Measurements from ENCODE around the gene GSC2. TPM values are rescaled to one million over a fixed set of nuclear protein-coding genes. Genes with fewer than 3 reads are reported as not detected.
"Not testable (repeated sequence)": the region's sequence is repeated elsewhere in the genome, so short reads cannot be mapped to it uniquely, and the experiment has no call there.

Gene GSC2
- total RNA-seq, 2 donors from 2014 or later: not detected

- peaks cover 33% of the 10 kb centered on the region for H3K27me3 Mint-ChIP-seq (ENCODE audit: low read depth)
- not testable (repeated sequence) for ATAC-seq (replicated peaks in 1 of 2); H3K4me1 Mint-ChIP-seq (ENCODE audit: low read depth); DNase-seq; H3K36me3 Mint-ChIP-seq (ENCODE audit: insufficient read depth in 2 of 2); H3K9me3 Mint-ChIP-seq; H3K27ac Mint-ChIP-seq; H3K4me3 Mint-ChIP-seq
These were observed 6.0 kb upstream of the GSC2 start for GRCh38 chr22:19156109-19156508.

- no peak overlapping the region for H3K27ac Mint-ChIP-seq
- no peak for DNase-seq
- no peaks in the 10 kb centered on the region for H3K9me3 Mint-ChIP-seq
- H3K36me3 Mint-ChIP-seq (ENCODE audit: insufficient read depth in 2 of 2): peaks cover 2 to 7% of the 10 kb centered on the region in 2 donors
- H3K4me1 Mint-ChIP-seq (ENCODE audit: low read depth): peaks cover 8% of the 10 kb centered on the region
- peaks cover 41% of the 10 kb centered on the region for H3K27me3 Mint-ChIP-seq (ENCODE audit: low read depth)
- ATAC-seq (replicated peaks in 1 of 2): no peak
- H3K4me3 Mint-ChIP-seq: no peak overlapping the region
These were observed 3.1 kb upstream of the GSC2 start for GRCh38 chr22:19152942-19153883.

GRCh38 chr22:19151329-19152191 is 1.5 kb upstream of the GSC2 start:
- DNase-seq (no peak), ATAC-seq (replicated peaks in 1 of 2) (no peak)
- no peak overlapping the region for H3K27ac Mint-ChIP-seq
- H3K4me3 Mint-ChIP-seq: peak overlapping the region; percentile 73 to 81
- peaks cover 56% of the 10 kb centered on the region for H3K27me3 Mint-ChIP-seq (ENCODE audit: low read depth)
- H3K4me1 Mint-ChIP-seq (ENCODE audit: low read depth): peaks cover 8% of the 10 kb centered on the region
- peaks cover 2 to 7% of the 10 kb centered on the region in 2 donors for H3K36me3 Mint-ChIP-seq (ENCODE audit: insufficient read depth in 2 of 2)
- no peaks in the 10 kb centered on the region for H3K9me3 Mint-ChIP-seq

GRCh38 chr22:19150482-19151328 is 613 bp upstream of the GSC2 start:
- Mint-ChIP-seq H3K4me1 (ENCODE audit: low read depth) (peaks cover 8% of the 10 kb centered on the region), H3K36me3 (ENCODE audit: insufficient read depth in 2 of 2) (peaks cover 2 to 7% of the 10 kb centered on the region in 2 donors), H3K4me3 (peak overlapping the region; percentile 73 to 81), H3K27ac (no peak overlapping the region), H3K27me3 (ENCODE audit: low read depth) (peaks cover 58% of the 10 kb centered on the region), H3K9me3 (no peaks in the 10 kb centered on the region)
- ATAC-seq (replicated peaks in 1 of 2): no peak
- DNase-seq: no peak

GRCh38 chr22:19149047-19149883 is 827 bp downstream of the GSC2 start:
- peak; percentile 54 to 55 for DNase-seq
- H3K4me1 Mint-ChIP-seq (ENCODE audit: low read depth): peaks cover 16% of the 10 kb centered on the region
- peaks cover 4 to 7% of the 10 kb centered on the region in 2 donors for H3K36me3 Mint-ChIP-seq (ENCODE audit: insufficient read depth in 2 of 2)
- peak; percentile 20 to 32 for ATAC-seq (replicated peaks in 1 of 2)
- H3K27ac Mint-ChIP-seq: no peak overlapping the region
- no peaks in the 10 kb centered on the region for H3K9me3 Mint-ChIP-seq
- H3K27me3 Mint-ChIP-seq (ENCODE audit: low read depth): peaks cover 52% of the 10 kb centered on the region
- peak overlapping the region; percentile 59 to 76 for H3K4me3 Mint-ChIP-seq

- Mint-ChIP-seq H3K36me3 (ENCODE audit: insufficient read depth in 2 of 2) (peaks cover 8 to 9% of the 10 kb centered on the region in 2 donors), H3K4me1 (ENCODE audit: low read depth) (peaks cover 23% of the 10 kb centered on the region), H3K27ac (no peak overlapping the region), H3K4me3 (peak overlapping the region; percentile 19 to 76), H3K27me3 (ENCODE audit: low read depth) (peaks cover 48% of the 10 kb centered on the region), H3K9me3 (no peaks in the 10 kb centered on the region)
- ATAC-seq (replicated peaks in 1 of 2): no peak
- no peak for DNase-seq
These were observed 1.6 kb downstream of the GSC2 start for GRCh38 chr22:19148417-19149046.

- no peak overlapping the region for H3K4me3 Mint-ChIP-seq
- no peak overlapping the region for H3K27ac Mint-ChIP-seq
- no peaks in the 10 kb centered on the region for H3K9me3 Mint-ChIP-seq
- H3K36me3 Mint-ChIP-seq (ENCODE audit: insufficient read depth in 2 of 2): peaks cover 8 to 9% of the 10 kb centered on the region in 2 donors
- peaks cover 26% of the 10 kb centered on the region for H3K4me1 Mint-ChIP-seq (ENCODE audit: low read depth)
- H3K27me3 Mint-ChIP-seq (ENCODE audit: low read depth): peaks cover 37% of the 10 kb centered on the region
- DNase-seq (no peak), ATAC-seq (replicated peaks in 1 of 2) (no peak)
These were observed 2.8 kb downstream of the GSC2 start for GRCh38 chr22:19147195-19147780.

GRCh38 chr22:19146215-19146968 is 3.7 kb downstream of the GSC2 start:
- H3K9me3 Mint-ChIP-seq: no peaks in the 10 kb centered on the region
- ATAC-seq (replicated peaks in 1 of 2): no peak

GRCh38 chr22:19143967-19144400 is 6.1 kb downstream of the GSC2 start:
- peak; percentile 51 to 54 for ATAC-seq (replicated peaks in 1 of 2)
- peaks cover 18% of the 10 kb centered on the region for H3K4me1 Mint-ChIP-seq (ENCODE audit: low read depth)
- DNase-seq: peak; percentile 55 to 60
- H3K9me3 Mint-ChIP-seq: no peaks in the 10 kb centered on the region
- peaks cover 3 to 13% of the 10 kb centered on the region in 2 donors for H3K36me3 Mint-ChIP-seq (ENCODE audit: insufficient read depth in 2 of 2)
- H3K27ac Mint-ChIP-seq: peak overlapping the region; percentile 98
- peak overlapping the region; percentile 95 to 100 for H3K4me3 Mint-ChIP-seq
- H3K27me3 Mint-ChIP-seq (ENCODE audit: low read depth): peaks cover 20% of the 10 kb centered on the region

More at GRCh38 chr22:19146215-19146968, 3.7 kb downstream of the GSC2 start:
- no peak overlapping the region for H3K4me3 Mint-ChIP-seq
- no peak overlapping the region for H3K27ac Mint-ChIP-seq
- DNase-seq: no peak
- peaks cover 26% of the 10 kb centered on the region for H3K4me1 Mint-ChIP-seq (ENCODE audit: low read depth)
- H3K36me3 Mint-ChIP-seq (ENCODE audit: insufficient read depth in 2 of 2): peaks cover 5 to 14% of the 10 kb centered on the region in 2 donors
- H3K27me3 Mint-ChIP-seq (ENCODE audit: low read depth): peaks cover 28% of the 10 kb centered on the region

GRCh38 chr22:19143212-19143611 is 6.9 kb downstream of the GSC2 start:
- no peak overlapping the region for H3K27ac Mint-ChIP-seq

More at GRCh38 chr22:19143212-19143611, 6.9 kb downstream of the GSC2 start:
- ATAC-seq (replicated peaks in 1 of 2) (no peak), DNase-seq (no peak)
- peaks cover 18% of the 10 kb centered on the region for H3K4me1 Mint-ChIP-seq (ENCODE audit: low read depth)
- H3K36me3 Mint-ChIP-seq (ENCODE audit: insufficient read depth in 2 of 2): peaks cover 3 to 13% of the 10 kb centered on the region in 2 donors
- peaks cover 17% of the 10 kb centered on the region for H3K27me3 Mint-ChIP-seq (ENCODE audit: low read depth)
- H3K9me3 Mint-ChIP-seq: no peaks in the 10 kb centered on the region
- peak overlapping the region; percentile 95 to 100 for H3K4me3 Mint-ChIP-seq

Measured in activated T-cell treated with anti-CD3 and anti-CD28 coated beads, Interleukin-2, amount 50 U/mL, for 72 hours (primary cell).